ENCODE results near the gene RGS13.

GRCh38 chr1:192635939-192636338, at the start of gene RGS13:
- TF ChIP-seq EP300 (IDR thresholded peaks at IDR 0.05; ENCODE audit: borderline replicate concordance), result no peak
- no peak for TF ChIP-seq RAD21 (IDR thresholded peaks at IDR 0.05; ENCODE audit: low read depth)
- TF ChIP-seq, protein P1, sequence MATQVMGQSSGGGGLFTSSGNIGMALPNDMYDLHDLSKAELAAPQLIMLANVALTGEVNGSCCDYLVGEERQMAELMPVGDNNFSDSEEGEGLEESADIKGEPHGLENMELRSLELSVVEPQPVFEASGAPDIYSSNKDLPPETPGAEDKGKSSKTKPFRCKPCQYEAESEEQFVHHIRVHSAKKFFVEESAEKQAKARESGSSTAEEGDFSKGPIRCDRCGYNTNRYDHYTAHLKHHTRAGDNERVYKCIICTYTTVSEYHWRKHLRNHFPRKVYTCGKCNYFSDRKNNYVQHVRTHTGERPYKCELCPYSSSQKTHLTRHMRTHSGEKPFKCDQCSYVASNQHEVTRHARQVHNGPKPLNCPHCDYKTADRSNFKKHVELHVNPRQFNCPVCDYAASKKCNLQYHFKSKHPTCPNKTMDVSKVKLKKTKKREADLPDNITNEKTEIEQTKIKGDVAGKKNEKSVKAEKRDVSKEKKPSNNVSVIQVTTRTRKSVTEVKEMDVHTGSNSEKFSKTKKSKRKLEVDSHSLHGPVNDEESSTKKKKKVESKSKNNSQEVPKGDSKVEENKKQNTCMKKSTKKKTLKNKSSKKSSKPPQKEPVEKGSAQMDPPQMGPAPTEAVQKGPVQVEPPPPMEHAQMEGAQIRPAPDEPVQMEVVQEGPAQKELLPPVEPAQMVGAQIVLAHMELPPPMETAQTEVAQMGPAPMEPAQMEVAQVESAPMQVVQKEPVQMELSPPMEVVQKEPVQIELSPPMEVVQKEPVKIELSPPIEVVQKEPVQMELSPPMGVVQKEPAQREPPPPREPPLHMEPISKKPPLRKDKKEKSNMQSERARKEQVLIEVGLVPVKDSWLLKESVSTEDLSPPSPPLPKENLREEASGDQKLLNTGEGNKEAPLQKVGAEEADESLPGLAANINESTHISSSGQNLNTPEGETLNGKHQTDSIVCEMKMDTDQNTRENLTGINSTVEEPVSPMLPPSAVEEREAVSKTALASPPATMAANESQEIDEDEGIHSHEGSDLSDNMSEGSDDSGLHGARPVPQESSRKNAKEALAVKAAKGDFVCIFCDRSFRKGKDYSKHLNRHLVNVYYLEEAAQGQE (IDR thresholded peaks at IDR 0.05; ENCODE audit: low read depth), result no peak
- TF ChIP-seq TAF1 (IDR thresholded peaks at IDR 0.05; ENCODE audit: low read depth), result no peak
- TF ChIP-seq, protein P2, sequence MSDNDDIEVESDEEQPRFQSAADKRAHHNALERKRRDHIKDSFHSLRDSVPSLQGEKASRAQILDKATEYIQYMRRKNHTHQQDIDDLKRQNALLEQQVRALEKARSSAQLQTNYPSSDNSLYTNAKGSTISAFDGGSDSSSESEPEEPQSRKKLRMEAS (IDR thresholded peaks at IDR 0.05), result no peak
- TF ChIP-seq YY1 (IDR thresholded peaks at IDR 0.05; ENCODE audit: low read depth), result no peak
- no peak for TF ChIP-seq TEAD4 (IDR thresholded peaks at IDR 0.05)
